ENCODE data around the gene HRC.
"Not testable (repeated sequence)": the region's sequence is repeated elsewhere in the genome, so short reads cannot be mapped to it uniquely, and the experiment has no call there.

HRC gene

GRCh38 chr19:49155005-49155819 lies at the start of gene HRC:
TSS of gene HRC (minus strand) at chr19:49155396. CDS start at chr19:49155237, 159 bp downstream.
- no peak for DNase-seq (ENCODE audit: low read depth in 1 of 2, low spot score in 1 of 2)
- TF ChIP-seq JUND (IDR thresholded peaks at IDR 0.05; ENCODE audit: low read depth): no peak
- in situ Hi-C loops (cut with HindIII; ENCODE audit: low pct_unique_long_range_greater_than_20kb, low sequenced_read_pairs): no loop called here

- no peak for TF ChIP-seq JUND (IDR thresholded peaks at IDR 0.05; ENCODE audit: low read depth)
- in situ Hi-C loops (cut with HindIII; ENCODE audit: low pct_unique_long_range_greater_than_20kb, low sequenced_read_pairs): no loop called here
- no peak for DNase-seq (ENCODE audit: low read depth in 1 of 2, low spot score in 1 of 2)
Observed at GRCh38 chr19:49201042-49201441, 45.8 kb upstream of the HRC start.

- DNase-seq (ENCODE audit: low read depth in 1 of 2, low spot score in 1 of 2): peak in 1 of 2 experiments; percentile 75
- TF ChIP-seq JUND (IDR thresholded peaks at IDR 0.05; ENCODE audit: low read depth): no peak
- in situ Hi-C loops (cut with HindIII; ENCODE audit: low pct_unique_long_range_greater_than_20kb, low sequenced_read_pairs): no loop called here
Observed at GRCh38 chr19:49200238-49200862, 45.2 kb upstream of the HRC start.

- TF ChIP-seq JUND (IDR thresholded peaks at IDR 0.05; ENCODE audit: low read depth): no peak
- in situ Hi-C loops (cut with HindIII; ENCODE audit: low pct_unique_long_range_greater_than_20kb, low sequenced_read_pairs): no loop called here
- no peak for DNase-seq (ENCODE audit: low read depth in 1 of 2, low spot score in 1 of 2)
Observed at GRCh38 chr19:49196527-49197240, 41.5 kb upstream of the HRC start.

- DNase-seq (ENCODE audit: low read depth in 1 of 2, low spot score in 1 of 2): no peak
- no peak for TF ChIP-seq JUND (IDR thresholded peaks at IDR 0.05; ENCODE audit: low read depth)
- in situ Hi-C loops (cut with HindIII; ENCODE audit: low pct_unique_long_range_greater_than_20kb, low sequenced_read_pairs): no loop called here
Observed at GRCh38 chr19:49194408-49194807, 39.2 kb upstream of the HRC start.

GRCh38 chr19:49193822-49194394 lies 38.7 kb upstream of the HRC start:
- in situ Hi-C loops (cut with HindIII; ENCODE audit: low pct_unique_long_range_greater_than_20kb, low sequenced_read_pairs): no loop called here
- DNase-seq (ENCODE audit: low read depth in 1 of 2, low spot score in 1 of 2): no peak
- TF ChIP-seq JUND (IDR thresholded peaks at IDR 0.05; ENCODE audit: low read depth): no peak

- no peak for DNase-seq (ENCODE audit: low read depth in 1 of 2, low spot score in 1 of 2)
- no peak for TF ChIP-seq JUND (IDR thresholded peaks at IDR 0.05; ENCODE audit: low read depth)
- in situ Hi-C loops (cut with HindIII; ENCODE audit: low pct_unique_long_range_greater_than_20kb, low sequenced_read_pairs): no loop called here
Observed at GRCh38 chr19:49190781-49191180, 35.6 kb upstream of the HRC start.

GRCh38 chr19:49189259-49189658 lies 34.1 kb upstream of the HRC start:
- TF ChIP-seq JUND (IDR thresholded peaks at IDR 0.05; ENCODE audit: low read depth): no peak
- in situ Hi-C loops (cut with HindIII; ENCODE audit: low pct_unique_long_range_greater_than_20kb, low sequenced_read_pairs): no loop called here
- no peak for DNase-seq (ENCODE audit: low read depth in 1 of 2, low spot score in 1 of 2)

- TF ChIP-seq JUND (IDR thresholded peaks at IDR 0.05; ENCODE audit: low read depth): no peak
- in situ Hi-C loops (cut with HindIII; ENCODE audit: low pct_unique_long_range_greater_than_20kb, low sequenced_read_pairs): no loop called here
- DNase-seq (ENCODE audit: low read depth in 1 of 2, low spot score in 1 of 2): no peak
Observed at GRCh38 chr19:49188626-49189200, 33.5 kb upstream of the HRC start.

- in situ Hi-C loops (cut with HindIII; ENCODE audit: low pct_unique_long_range_greater_than_20kb, low sequenced_read_pairs): no loop called here
- no peak for TF ChIP-seq JUND (IDR thresholded peaks at IDR 0.05; ENCODE audit: low read depth)
- DNase-seq (ENCODE audit: low read depth in 1 of 2, low spot score in 1 of 2): no peak
Observed at GRCh38 chr19:49186108-49186507, 30.9 kb upstream of the HRC start.

- no peak for TF ChIP-seq JUND (IDR thresholded peaks at IDR 0.05; ENCODE audit: low read depth)
- in situ Hi-C loops (cut with HindIII; ENCODE audit: low pct_unique_long_range_greater_than_20kb, low sequenced_read_pairs): no loop called here
- DNase-seq (ENCODE audit: low read depth in 1 of 2, low spot score in 1 of 2): no peak
Observed at GRCh38 chr19:49182848-49183375, 27.7 kb upstream of the HRC start.

- DNase-seq (ENCODE audit: low read depth in 1 of 2, low spot score in 1 of 2); in situ Hi-C loops (cut with HindIII; ENCODE audit: low pct_unique_long_range_greater_than_20kb, low sequenced_read_pairs): not testable (repeated sequence)
Observed at GRCh38 chr19:49182010-49182847, 27.0 kb upstream of the HRC start.

Data from T47D (cell line).